Measurements from ENCODE around the gene PRDX6. TPM values are rescaled to one million over a fixed set of nuclear protein-coding genes. Genes with fewer than 3 reads are reported as not detected.

PRDX6 gene
- polyA plus RNA-seq, 10 donors, result 356 to 645 (median 456) TPM

GRCh38 chr1:173532237-173532636, 55.1 kb downstream of the PRDX6 start:
- DNase-seq, result no peak

- DNase-seq, result no peak
Measured at GRCh38 chr1:173536223-173536622, 59.1 kb downstream of the PRDX6 start.

Other genes with a start within 250 kb of the PRDX6 start
- not detected for gene SLC9C2, start 125.7 kb downstream of the PRDX6 start, polyA plus RNA-seq (ENCODE audit: insufficient read length in 10 of 10)
- not detected for gene TEX50, start 158.0 kb downstream of the PRDX6 start, polyA plus RNA-seq (ENCODE audit: insufficient read length in 10 of 10)
- under 1 TPM; 0.34 to 0.67 (median 0.45) TPM for gene ANKRD45, start 192.5 kb downstream of the PRDX6 start, polyA plus RNA-seq (ENCODE audit: insufficient read length in 10 of 10)
- gene KLHL20, start 237.6 kb downstream of the PRDX6 start, polyA plus RNA-seq (ENCODE audit: insufficient read length in 10 of 10), result 10 to 100 TPM; 20.9 to 28.2 (median 22.3) TPM

Data from muscle of back (tissue), 11 donors.